ENCODE results near the gene RANGRF.

The RANGRF gene

DNA sequence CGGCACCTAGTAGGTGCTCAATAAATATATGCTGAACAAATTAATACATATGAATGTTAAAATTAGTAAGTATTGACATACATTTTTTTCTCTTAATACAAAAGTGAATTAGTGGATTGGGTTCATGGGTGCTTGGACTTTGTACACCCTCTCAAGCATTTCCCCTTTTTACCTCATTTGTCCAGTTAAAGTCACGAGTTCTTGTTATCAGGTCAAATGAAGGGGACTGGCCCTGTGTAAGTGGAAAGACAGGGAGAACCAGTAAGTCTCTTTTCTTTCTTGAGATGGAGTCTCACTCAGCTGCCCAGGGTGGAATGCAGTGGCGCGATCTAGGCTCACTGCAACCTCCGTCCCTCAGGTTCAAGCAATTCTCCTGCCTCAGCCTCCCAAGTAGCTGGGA is 13.7 kb upstream of the RANGRF start:
- no peak for DNase-seq (ENCODE audit: low spot score)

- no peak for DNase-seq (ENCODE audit: low spot score)
These were observed 12.8 kb upstream of the RANGRF start for GRCh38 chr17:8275421-8276290.

DNA sequence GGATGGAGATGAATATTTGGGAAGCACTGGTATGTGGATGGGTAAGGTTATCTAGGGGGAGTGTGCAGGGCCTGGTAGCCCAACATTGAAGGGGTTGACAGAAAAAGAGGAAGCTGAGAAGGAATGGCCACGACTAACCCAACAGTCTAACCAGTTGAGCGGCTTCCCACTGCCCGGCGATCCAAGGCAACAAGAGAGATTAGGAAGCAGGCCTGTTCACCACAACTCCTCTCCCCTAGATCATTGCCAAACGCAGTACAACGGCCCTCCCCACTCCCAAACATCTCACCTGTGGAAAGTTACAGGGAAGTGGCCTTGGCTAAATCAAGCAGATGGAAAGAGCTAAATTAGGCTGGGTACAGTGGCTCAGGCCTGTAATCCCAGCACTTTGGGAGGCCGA is 11.2 kb upstream of the RANGRF start:
- DNase-seq (ENCODE audit: low spot score), result no peak

GRCh38 chr17:8282345-8282744 is 6.1 kb upstream of the RANGRF start:
- no peak for DNase-seq (ENCODE audit: low spot score)

GRCh38 chr17:8283356-8283755 is 5.1 kb upstream of the RANGRF start:
- DNase-seq (ENCODE audit: low spot score), result no peak

DNA sequence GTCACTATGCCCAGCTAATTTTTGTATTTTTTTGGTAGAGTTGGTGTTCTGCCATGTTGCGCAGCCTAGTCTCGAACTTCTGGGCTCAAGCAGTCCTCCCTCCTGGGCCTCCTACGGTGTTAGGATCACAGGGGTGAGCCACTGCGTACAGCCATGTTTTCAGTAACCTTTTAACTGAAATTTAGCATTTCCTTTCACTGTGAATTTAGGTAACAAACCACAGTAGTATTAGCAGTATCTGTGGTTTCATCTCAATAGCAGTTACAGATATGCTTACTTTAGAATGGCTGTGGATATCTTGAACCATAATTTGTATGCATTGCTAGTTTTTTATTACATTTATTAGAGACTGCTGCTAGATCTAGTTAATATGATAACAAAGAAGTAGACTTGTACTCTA is 4.3 kb upstream of the RANGRF start:
- DNase-seq (ENCODE audit: low spot score), result no peak

- no peak for DNase-seq (ENCODE audit: low spot score)
These were observed 2.9 kb upstream of the RANGRF start for GRCh38 chr17:8285270-8286181.

GRCh38 chr17:8287651-8288335 is 677 bp upstream of the RANGRF start:
- DNase-seq (ENCODE audit: low spot score), result no peak

DNA sequence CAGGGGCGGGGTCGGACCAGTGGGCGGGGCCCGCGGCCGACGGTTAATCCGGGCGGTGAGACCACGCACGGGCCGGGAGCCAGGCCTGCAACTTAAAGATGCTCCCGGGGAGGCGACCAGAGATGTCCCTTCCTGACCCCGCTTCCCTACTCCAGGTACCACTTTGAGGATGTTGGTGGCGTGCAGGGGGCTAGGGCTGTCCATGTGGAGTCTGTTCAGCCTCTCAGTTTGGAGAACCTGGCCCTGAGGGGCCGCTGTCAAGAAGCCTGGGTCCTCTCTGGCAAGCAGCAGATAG is 580 bp downstream of the RANGRF start:
- DNase-seq (ENCODE audit: low spot score), result no peak

- DNase-seq (ENCODE audit: low spot score), result no peak
These were observed 1.6 kb downstream of the RANGRF start for GRCh38 chr17:8290043-8290442.

DNA sequence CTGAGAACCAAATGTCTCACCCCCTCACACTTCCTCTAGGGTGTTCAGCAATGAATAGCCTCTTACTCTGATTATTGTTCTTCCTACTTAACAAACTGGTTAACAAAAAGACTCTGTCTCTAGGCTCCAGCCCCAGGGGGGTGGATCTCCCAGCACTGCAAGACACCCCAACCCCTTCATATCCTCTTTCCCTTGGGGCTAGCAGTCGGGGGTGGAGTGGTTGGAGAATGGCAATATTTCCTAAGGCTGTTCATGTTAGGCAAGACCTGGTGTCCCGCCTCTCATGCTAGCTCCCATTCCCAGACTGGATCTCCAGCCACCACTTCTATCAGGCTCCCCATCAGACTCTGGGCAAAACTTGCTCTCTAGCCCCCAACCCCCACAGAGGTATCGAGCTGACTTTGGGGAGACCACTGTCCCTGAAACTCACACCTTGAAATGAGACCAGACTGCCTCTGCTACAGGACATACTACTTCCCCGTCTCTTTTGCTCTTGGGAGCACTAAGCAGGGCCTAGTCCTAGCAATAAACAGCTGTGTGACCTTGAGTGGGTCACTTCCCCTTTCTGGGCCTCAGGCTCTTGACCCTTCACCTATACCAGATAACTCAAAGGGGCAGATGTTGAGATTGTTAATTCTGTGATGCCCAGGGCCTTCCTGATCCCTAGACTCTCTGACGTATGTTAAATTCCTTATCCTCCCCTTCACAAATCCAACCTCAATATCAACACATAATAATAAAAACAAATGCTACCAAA is 4.3 kb downstream of the RANGRF start:
- DNase-seq (ENCODE audit: low spot score), result no peak

- no peak for DNase-seq (ENCODE audit: low spot score)
These were observed 5.9 kb downstream of the RANGRF start for GRCh38 chr17:8294361-8294760.

DNA sequence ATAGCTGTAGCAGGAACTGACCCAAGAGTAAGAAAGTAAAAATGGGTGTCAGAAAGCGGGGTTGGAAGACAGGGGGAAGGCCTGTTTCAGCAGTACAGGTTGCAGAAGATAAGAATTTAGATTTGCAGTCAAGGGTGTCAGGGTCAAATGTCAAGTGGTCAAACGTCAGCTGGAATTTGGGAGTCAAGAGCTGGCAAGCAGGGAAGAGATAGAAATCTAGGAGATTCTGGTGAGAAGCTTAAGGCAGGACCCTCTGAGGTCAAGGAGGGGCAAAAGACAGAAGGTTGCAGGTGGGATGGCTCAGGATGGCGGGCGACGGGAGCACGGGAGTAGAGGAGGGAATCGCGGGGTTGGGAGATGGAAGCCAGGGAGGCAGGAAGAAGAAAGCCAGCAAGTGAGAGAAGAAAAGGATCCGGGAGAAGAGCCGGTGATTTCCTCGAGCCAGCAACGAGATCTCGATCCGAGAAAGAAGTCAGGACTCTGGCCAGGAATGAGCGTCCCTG is 6.4 kb downstream of the RANGRF start:
- no peak for DNase-seq (ENCODE audit: low spot score)

DNA sequence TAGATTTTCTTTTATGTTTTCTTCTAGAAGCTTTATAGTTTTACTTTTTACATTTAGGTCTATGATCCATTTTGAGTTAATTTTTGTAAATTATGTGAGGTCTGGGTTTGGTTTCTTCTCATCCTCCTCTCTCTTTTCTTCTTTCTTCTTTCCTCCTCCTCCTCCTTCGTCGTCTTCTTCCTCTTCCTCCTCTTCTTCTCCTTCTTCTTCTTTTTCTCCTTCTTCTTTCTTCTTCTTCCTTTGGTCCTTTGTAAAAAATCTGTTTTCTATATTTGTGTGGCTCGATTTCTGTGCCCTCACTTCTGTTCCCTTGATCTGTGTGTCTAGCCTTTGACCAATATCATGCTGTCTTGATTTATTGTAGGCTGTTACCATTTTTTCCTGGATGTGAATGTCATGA is 11.8 kb downstream of the RANGRF start:
- DNase-seq (ENCODE audit: low spot score), result no peak

- DNase-seq (ENCODE audit: low spot score), result peak; percentile 76
These were observed 12.3 kb downstream of the RANGRF start for GRCh38 chr17:8300627-8301242.

- no peak for DNase-seq (ENCODE audit: low spot score)
These were observed 22.2 kb downstream of the RANGRF start for GRCh38 chr17:8310601-8311123.

- no peak for DNase-seq (ENCODE audit: low spot score)
These were observed 22.8 kb downstream of the RANGRF start for GRCh38 chr17:8311131-8311790.

- no peak for DNase-seq (ENCODE audit: low spot score)
These were observed 23.8 kb downstream of the RANGRF start for GRCh38 chr17:8312251-8312650.

GRCh38 chr17:8312726-8313600 is 24.5 kb downstream of the RANGRF start:
- no peak for DNase-seq (ENCODE audit: low spot score)
